Sigmoid colon (tissue), 4 donors: ENCODE results near the gene MOV10L1.

Experiments used
- POLR2A ChIP-seq, 2 donors: fragments of 450-650 bp; IDR thresholded peaks; one replicate each; pipeline ENCODE4 v1.6.1; 2016; ENCODE audit warnings: antibody characterized with exemption in 2 of 2, mild to moderate bottlenecking in 2 of 2, moderate library complexity in 2 of 2
- POLR2AphosphoS5 ChIP-seq, 4 donors: sonication (generic); formaldehyde crosslinking; IDR thresholded peaks; one replicate each; pipeline ENCODE4 v1.6.1; 2017; ENCODE audit warnings: antibody characterized with exemption in 4 of 4
- TF ChIP-seq, protein P1 (sequence below), 4 experiments: fragments of 450-650 bp in 3 of 4; fragments of 200-600 bp in 1 of 4; IDR thresholded peaks; one replicate each; pipeline ENCODE4 v1.5.1; 2016 to 2019; ENCODE audit warnings: antibody characterized with exemption in 4 of 4, mild to moderate bottlenecking in 3 of 4, moderate library complexity in 2 of 4

DNA sequence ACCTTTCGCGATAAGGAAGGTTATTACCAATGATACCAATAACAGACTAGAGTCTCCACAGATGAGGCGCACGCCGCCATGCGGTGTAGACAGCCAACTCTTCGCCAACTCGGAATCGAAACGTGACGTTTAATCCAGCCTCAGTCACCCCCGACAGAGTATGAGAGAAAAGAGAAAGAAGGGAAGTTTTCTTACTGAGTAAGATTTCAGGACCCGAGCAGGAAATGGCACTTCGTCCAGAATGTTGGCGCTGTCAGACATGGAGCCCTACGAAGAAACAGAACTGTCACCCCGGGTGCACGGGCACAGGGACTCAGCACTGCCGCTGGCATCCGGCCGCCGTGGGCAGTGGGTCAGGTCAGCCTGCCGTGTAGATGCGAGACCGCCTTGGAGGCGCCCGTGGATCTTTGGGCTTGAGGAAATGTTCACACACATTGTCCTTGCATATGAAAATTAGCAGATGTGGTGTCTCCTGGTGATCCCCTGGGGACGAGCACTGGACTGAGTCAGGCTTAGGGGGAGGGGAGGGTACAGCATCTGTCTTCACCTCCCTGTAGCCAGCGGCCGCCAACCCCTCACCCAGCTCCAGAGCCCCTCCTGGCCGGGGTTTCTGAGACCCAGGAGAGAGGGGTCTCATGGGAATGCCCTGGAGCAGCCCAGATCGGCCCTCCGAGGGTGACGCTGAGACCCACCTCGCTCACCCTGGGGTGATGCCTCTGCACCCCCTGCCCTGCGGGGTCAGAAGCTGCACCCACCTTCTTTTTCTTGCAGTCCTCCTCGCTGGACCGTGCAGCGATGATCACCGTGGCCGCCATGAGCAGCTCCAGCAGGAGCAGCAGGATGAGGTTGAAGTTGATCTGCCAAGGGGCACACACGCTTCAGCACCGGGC lies 12.9 kb upstream of the MOV10L1 start:
- TF ChIP-seq, protein P1, sequence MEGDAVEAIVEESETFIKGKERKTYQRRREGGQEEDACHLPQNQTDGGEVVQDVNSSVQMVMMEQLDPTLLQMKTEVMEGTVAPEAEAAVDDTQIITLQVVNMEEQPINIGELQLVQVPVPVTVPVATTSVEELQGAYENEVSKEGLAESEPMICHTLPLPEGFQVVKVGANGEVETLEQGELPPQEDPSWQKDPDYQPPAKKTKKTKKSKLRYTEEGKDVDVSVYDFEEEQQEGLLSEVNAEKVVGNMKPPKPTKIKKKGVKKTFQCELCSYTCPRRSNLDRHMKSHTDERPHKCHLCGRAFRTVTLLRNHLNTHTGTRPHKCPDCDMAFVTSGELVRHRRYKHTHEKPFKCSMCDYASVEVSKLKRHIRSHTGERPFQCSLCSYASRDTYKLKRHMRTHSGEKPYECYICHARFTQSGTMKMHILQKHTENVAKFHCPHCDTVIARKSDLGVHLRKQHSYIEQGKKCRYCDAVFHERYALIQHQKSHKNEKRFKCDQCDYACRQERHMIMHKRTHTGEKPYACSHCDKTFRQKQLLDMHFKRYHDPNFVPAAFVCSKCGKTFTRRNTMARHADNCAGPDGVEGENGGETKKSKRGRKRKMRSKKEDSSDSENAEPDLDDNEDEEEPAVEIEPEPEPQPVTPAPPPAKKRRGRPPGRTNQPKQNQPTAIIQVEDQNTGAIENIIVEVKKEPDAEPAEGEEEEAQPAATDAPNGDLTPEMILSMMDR (IDR thresholded peaks at IDR 0.05), result no peak
- no peak for TF ChIP-seq POLR2A (IDR thresholded peaks at IDR 0.05)
- TF ChIP-seq POLR2AphosphoS5 (IDR thresholded peaks at IDR 0.05), result no peak
